NOMO-1 (cell line): ENCODE results near the gene ELOB.

Experiments
- DNase-seq, 2 experiments: peaks; one replicate each; lab custom pipeline; 2025; ENCODE audit not compliant: unreplicated experiment in 2 of 2; lab: John Stamatoyannopoulos, UW

ELOB gene

DNA sequence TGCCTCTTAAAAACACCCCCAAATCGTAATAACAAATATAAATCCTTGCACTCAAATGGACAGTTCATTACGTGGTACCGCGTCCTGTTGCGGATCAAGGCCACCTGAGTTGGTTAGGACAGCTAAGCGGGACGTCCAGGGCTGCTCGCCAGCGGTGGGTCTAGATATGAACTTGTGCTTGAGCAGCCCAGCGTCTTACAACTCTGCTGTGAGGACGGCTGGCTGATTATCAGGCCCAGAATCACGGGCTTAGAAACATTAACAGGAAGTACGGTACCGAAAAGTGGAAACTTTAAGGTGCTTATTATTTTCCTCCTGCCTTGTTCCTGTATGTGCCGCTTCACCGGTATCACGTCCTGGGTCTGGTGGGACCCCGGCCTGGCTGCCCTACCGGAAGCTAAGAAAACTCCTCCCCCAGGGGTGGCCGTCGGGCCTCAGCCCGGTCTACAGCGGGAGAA is 25.5 kb downstream of the ELOB start:
- peak; percentile 59 to 66 for DNase-seq

DNA sequence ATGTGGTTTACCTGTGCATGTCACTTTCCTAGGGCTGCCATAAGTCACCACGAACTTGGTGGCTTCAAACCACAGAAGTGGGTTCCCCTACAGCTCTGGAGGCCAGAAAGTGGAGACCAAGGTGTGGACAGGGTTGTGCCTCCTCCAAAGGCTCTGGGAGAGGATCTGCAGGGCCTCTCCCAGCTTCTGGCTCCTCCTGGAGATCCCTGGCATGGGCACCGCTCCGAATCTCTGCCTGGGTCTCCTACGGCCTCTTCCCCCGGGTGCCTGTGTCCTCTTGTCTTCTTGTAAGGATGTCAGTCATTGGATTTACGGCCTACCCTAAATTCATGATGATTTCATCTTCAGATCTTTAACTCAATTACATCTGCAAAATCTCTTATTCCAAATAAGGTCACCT is 27.1 kb downstream of the ELOB start:
- no peak for DNase-seq

DNA sequence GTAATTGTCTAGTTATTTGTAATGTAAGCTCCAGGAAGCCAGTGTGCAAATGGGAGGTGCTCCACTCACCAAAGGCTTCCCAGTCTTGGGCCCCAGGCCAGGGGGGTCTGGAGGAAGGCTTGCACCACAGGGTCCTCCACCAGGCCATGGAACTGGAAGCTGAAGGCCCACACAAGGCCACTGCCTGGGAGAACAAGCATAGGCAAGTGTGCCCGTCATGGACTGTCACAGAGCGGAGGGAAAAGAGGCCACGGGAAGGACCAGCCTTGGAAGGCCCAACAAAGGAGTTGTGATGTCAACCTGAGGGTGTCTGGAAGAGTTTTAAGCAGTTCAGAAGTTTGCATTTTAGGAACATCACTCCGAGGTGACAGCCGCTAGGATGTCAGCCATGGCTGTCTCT is 27.6 kb downstream of the ELOB start:
- DNase-seq = no peak

DNA sequence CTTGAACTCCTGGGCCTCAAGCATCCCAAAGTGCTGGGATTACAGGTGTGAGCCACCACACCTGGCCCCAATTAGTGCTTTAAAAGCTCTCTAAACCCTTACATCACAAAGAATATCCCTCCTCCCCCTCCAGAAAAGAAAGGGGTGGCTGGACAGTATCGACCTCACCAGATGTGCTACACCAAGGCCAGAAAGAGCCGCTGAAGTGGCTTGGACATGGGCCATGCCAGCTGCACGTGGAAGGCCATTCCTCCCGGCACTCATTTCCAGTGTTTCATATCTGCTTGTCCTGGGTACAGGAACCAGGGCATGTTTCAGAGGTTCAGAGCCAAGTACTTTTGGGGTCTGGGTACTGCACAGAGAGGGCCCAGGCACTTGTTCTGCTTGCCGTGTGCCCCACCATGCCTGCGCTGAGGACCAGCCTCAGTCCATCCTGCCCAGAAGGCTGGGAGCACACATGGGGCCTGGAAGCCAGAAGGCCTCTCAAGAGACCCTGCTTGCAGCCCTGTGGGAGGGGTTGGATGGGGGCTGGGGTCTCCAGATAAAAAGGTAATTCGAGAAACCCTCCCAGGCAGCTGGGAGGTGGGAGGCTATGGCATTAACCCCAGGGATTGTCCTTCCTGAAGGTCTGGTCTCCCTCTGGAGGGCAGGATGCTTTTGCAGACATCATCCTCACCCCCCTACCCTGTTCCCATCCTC is 28.2 kb downstream of the ELOB start:
- DNase-seq = no peak

DNA sequence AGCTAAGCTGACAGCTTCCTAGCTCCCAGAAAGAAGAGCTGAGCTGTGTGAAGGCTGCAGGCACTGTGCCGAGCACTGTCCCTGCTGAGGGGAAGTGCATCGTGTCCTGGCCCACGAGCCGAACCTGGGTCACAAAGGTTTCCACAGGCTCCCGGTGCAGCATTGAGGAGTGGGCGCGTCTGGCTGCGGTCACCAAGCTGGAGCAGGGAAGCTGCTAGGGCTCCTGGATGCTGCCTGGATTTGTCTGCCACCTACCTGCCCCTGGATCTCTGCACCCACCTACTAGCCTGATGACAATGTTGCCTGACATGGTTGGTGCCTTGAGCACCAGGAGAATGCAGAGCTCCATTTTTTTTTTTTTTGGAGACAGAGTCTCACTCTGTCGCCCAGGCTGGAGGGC is 31.1 kb downstream of the ELOB start:
- DNase-seq = no peak

DNA sequence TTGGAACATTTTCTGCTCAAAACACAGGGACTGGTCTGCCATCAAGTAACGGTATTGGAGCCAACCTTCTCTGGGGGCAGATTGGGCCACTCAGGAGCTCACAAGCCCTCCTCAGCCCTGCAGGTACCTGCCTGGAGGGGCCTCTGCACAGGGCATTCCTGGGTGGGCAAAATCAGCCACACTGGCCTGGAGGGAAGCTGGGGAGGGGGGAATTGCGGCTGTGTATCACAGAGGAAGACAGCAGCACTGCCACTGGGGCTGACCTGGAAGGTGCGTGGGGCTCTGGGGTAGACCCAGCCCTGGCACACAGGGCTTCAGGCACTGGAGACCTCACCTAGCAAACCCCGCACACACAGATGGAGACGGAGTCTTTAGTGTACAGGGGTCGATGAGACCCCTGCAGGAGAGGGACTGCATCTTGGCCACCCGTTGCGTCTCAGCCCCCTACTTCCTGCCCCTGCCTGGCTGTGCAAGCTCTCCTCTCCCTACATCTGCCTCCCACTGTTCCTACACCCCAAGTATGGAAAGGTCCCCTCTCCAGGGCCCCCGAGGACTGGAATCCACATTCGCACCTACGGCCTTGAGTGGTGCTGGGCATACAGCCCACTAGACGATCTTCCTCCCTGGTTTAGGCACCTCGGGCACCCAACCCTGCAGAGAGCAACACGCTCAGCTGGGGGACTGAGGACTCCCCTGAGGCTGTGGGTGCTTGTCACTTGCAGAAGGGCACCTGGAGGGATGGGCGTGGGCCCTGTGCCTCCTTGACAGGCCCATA is 31.8 kb downstream of the ELOB start:
- no peak for DNase-seq

DNA sequence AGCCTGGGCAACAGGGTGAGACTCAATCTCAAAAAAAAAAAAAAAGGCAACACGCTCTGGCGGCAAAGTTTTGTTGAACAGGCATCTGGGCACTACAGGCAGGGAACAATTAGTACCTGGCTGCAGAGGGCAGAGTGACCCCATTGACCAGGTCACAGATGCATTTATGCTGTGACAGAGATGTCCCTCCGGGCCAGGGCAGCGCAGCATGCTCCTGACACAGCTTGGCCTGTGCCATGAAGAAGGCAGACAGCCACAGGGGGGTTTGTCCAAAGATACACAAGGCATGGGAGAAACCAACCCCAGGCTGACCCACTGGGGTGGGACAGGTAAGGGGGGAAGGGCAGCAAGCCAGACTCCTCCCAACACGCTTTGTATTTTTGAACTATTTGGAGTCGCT is 32.4 kb downstream of the ELOB start:
- DNase-seq = no peak

DNA sequence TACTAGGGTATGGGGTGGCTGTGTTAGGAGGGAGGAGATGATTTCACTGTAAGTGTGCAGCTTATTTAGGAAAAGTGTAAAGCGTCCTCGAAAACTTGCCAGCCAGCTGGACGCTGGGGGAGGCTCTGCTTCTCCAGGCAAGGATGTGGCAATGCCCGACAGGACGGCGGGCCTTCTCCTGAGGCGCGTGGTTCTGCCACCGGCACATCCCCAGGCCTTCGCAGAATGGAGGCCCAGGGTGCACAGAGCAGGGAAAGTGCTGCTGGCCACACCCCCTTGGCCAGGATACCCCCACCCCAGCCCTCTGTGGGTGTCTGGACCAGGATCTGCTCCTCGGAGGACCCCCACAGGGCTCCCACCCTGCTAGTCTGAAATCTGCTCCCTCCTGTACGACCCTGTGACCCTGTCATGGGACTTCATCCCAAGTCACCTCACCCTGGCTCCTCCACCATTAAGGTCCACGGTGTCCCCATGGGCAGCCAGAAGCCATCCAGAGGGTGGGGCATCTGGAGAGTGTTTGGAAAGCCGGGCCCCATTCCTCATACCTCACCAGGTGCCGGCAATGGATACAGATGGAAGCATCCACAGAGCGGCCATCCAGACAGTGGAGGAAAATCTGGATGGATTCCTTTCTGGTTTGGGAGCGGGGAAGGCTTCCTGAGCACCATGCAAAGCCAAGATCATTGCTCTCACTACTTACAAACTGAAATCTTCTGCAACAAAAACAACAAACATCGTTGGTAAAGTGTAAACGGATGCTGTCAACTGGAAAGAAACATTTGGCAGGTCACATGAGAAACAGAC is 33.9 kb downstream of the ELOB start:
- no peak for DNase-seq

DNA sequence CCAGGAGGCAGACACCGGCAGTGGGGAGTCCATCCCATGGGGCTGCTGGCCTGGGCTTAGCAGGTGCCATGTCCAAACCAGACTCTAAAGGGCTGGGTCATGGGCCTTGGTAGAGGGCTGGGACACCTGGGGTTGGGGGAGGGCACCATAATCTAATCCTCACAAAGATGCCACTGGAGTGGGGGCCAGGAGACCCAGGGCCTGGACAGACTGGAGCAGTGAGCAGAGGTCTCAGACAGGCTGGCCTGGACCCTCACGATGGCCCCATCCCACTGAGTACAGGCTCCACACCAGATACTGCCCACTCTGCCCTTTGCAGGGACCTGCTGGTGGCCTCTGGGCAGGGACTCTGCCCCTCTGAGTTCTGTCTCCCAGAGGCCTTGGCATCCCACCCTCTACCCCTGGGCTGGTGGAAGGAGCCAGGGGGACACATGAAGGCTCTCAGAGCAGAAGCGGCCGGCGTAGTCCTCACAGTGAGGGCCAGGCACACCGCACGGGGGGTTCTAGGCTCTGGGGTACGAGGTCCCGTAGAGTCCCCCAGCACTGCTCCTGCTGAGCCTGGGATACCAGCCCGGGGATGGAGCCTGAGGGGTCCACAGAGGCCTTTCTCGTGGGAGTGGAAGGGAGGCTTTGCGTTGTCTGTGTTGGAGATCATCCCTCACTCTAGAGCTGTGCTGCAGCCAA is 34.6 kb downstream of the ELOB start:
- DNase-seq = no peak

DNA sequence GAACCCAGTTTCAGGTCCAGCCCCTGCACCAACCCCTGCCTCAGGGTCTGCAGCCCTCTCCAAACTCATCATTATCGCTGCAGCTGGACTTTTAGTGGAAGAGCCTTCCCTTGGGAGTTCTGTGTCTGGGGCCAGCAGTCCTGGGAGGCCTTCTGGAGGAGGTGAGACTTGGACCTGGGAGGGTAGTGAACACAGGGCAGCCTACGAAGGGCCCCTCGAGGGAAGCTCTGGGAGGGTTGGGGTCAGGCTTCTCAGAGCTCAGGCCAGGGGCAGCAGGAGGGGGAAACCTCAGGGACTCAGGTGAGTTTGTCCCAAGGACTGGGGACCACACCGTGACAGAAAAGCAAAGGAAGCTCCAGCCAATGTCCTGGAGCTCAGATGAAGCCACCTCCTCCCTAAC is 35.9 kb downstream of the ELOB start:
- no peak for DNase-seq

DNA sequence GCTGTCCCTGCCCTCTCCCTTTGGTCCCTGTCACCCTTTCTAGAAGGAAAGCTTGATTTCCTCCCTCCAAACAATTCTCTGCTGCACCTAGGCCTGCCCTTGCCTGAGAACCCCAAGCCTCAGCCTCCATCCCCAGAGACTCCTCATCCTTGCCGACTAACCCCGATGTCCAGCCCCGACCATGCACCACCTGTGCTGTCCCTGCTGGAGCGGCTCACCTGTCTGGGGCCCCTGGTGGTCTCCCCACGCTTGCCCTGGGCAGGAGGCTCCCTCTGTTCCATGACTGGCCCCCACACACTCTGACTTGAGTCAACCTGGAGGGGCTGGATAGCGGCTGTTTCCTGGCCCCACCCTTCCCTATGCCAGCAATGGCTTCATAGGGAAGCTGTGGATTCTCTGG is 36.6 kb downstream of the ELOB start:
- DNase-seq = no peak

DNA sequence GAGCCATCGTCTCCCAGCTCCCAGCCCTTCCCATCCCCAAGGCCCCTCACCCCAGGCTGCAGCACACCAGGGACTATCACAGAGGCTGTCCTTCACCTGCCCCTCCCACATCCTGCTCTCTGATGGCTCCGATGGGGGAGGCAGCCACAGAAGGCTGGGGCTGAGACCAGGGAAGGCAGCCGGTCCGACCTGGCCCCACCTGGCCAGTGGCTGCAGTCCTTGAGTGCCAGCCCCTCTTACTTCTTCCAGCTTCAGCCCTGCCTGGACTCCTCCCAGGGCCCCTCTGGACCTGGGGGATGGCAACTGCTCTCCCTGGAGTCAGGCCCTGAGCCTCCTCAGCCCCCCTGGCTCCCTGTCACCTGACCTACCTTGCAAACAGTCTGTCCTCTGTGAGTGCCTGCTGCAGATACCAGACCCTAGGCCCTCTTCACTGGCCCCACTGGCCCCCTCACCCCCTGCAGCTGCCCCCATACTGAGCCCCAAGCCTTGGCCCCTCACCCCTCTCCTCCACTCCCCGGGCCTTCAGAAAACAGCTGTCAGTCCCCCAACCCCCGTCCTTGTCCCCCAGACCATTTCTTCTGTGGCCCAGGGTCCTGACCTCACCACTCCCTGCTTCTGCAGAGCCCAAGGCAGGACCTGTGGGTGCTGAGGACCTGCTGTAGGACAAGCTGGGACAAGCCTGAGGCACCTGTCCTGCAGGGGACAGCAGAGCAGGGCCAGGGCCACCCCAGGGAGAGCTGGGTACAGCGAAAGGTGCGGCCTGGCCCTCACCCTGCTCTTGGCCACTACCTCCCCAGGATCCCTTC is 37.3 kb downstream of the ELOB start:
- no peak for DNase-seq

DNA sequence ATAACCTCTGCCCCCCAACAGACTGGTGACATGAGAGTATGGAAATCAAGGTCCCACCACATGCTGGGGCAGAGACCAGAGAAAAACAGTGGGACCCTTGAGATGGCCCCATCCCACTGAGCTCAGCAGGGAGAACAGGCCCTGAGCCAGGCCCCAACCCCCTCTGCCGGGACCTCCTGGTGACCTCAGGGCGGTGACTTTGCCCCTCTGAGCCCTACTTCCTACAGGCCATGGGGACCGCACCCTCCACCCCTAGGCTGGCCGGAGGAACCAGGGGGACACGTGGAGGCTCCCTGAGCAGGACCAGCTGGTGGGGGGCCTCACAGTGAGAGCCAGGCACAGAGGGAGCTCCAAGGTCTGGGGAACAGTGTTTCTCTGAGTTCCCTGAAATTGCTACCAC is 38.5 kb downstream of the ELOB start:
- no peak for DNase-seq

DNA sequence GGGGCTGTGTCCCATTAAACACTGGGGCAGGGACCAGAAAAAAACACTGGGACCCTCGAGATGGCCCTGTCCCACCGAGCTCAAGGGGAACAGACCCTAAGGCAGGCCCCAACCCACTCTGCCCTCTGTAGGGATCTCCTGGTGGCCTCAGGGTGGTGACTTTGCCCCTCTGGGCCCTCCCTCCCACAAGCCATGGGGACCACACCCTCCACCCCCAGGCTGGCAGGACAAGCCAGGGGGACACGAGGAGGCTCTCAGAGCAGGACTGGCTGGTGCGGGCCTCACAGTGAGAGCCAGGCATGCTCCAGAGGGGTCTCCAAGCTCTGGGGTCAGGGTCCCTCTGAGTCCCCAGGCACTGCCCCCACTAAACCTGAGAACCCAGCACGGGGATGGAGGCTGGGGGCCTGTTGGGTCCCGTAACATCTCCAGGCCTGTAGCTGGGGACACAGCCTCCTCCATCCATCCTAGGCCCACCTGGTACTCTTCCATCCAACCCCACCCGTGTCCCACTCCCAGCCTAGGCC is 39.1 kb downstream of the ELOB start:
- no peak for DNase-seq

DNA sequence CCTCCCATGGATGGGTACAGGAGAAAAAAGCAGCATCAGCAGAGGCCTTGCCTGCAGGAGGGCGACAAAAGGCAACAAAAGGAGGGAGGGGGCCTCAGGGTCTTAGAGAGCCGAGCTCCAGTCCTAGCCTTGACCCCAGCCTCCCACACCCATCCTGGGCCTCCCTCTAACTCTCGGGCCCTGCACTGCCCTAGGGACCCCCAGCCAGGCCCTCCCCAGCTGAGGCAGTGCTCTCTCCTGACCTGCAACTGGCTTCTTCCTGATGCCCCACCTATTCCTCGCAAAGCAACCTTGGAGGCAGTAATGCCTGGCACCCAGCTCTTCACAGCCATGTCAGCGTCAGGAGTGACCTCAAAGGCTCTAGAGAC is 39.9 kb downstream of the ELOB start:
- DNase-seq = no peak

DNA sequence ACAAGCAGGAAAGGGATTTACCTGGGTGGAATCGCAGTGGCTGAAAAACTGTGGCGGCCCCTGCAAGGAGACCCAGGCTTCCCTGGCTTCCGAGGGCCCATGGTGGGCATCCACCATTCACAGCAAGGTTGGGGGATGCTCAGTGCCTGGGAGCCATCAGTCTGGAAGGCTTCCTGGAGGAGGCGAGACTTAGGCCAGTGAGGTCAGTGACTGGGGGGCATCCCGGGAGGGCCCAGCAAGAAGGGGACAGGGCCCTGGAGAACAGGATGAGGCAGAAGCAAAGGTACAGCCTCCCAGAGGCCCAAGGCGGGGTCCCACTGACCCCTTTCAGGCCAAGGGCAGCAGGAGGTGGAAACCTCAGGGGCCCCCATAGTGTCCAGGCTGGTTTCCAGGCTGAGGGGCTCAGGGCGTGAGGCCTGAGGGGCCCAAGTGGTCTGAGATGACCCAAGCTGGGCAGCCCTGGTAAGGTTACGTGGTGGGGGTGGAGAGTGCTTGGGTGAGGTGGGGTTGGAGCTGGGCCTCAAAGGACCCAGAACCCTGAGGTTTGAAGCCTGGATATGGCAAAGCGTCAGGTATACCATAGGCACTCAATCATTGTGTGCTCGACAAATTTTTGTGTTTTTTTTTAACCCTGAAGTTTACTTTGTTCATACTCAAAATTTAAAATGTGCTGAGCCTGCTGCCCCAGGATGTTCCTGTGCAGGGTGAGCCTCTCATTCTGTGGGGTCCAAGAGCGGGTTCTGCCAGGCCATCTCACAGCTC is 40.4 kb downstream of the ELOB start:
- no peak for DNase-seq

DNA sequence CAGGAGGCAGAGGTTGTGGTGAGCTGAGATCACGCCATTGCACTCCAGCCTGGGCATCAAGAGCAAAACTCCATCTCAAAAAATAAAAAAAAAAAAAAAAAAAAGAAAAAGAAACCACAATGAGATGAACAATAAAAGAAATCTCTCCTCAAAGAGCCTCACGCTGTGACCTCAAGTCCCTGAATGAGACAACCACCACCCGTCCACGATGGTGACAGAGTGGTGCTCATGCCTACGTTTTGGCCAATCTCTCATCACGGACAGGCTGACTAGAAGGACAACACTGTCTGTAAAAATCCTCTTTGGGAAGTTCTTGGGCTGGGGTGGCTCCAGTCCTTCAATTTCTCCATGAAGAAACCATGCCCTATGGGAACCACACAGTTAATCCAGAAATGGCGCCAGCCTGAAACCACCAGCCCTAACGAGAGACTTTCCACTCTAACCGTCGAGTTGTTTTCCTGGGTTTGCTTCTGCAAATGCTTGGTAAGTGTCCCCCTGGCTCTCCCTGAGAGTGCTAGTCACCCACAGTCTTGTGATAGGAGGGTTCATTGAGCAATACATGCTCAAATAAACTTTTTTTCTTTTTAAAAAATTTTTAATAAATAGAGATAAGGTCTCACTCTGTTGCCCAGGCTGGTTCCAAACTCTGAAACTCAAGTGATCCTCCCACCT is 42.1 kb downstream of the ELOB start:
- DNase-seq = peak in 1 of 2 experiments; percentile 15

DNA sequence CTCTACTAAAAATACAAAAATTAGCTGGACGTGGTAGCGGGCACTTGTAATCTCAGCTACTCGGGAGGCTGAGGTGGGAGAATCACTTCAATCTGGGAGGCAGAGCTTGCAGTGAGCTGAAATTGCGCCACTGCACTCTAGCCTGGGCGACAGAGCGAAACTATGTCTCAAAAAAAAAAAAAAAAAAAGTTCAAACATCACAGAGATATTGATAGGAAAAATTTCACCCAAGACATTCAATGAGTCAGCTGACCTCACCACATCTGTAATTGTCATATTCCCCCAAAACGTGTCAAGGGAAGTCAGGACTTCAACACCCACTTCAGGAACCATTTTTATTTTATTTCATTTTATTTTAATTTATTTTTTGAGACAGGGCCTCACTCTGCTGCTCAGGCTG is 49.0 kb downstream of the ELOB start:
- no peak for DNase-seq

DNA sequence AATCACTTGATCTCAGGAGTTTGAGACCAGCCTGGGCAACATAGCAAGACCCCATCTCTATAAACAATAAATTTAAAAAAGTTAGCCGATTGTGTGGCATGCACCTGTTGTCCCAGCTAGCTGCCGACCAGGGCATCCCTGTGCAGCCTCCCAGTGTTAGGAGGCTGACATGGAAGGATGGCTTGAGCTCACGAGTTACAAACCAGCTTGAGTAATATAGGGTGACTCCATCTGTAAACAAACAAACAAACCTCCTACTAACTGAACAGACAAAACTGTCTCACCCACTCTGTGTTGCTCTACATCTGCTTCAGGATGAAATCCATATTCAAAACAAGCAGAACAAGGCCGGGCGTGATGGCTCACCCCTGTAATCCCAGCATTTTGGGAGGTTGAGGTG is 50.2 kb downstream of the ELOB start:
- DNase-seq = no peak
